ENCODE results near the gene OR5B17.

Gene OR5B17

GRCh38 chr11:58318532-58318931 is 40.3 kb downstream of the OR5B17 start:
- no peak overlapping the region for H3K9ac ChIP-seq (ENCODE audit: low read depth, low read length)
- no peak overlapping the region for H3K4me3 ChIP-seq (ENCODE audit: low read length)
- no peaks in the 10 kb centered on the region for H3K4me1 ChIP-seq (ENCODE audit: insufficient read depth, low read length)
- no peaks in the 10 kb centered on the region for H3K36me3 ChIP-seq (ENCODE audit: insufficient read depth, low read length)
- H3K27me3 ChIP-seq (ENCODE audit: insufficient read depth, low read length): no peaks in the 10 kb centered on the region
- H3K27ac ChIP-seq (ENCODE audit: low read depth, low read length): no peak overlapping the region
- H3K9me3 ChIP-seq (ENCODE audit: insufficient read depth, low read depth, low read length): peaks cover 5% of the 10 kb centered on the region; the same call in 1 of the 2 replicates
- 51% methylated on average over 3 of the region's 3 CpGs for WGBS

- no peak overlapping the region for H3K4me3 ChIP-seq (ENCODE audit: low read length)
- no peak overlapping the region for H3K9ac ChIP-seq (ENCODE audit: low read depth, low read length)
- WGBS: 70% methylated on average over 2 of the region's 2 CpGs
- H3K9me3 ChIP-seq (ENCODE audit: insufficient read depth, low read depth, low read length): peaks cover 5% of the 10 kb centered on the region; the same call in 1 of the 2 replicates
- H3K4me1 ChIP-seq (ENCODE audit: insufficient read depth, low read length): no peaks in the 10 kb centered on the region
- H3K27ac ChIP-seq (ENCODE audit: low read depth, low read length): no peak overlapping the region
- no peaks in the 10 kb centered on the region for H3K36me3 ChIP-seq (ENCODE audit: insufficient read depth, low read length)
- H3K27me3 ChIP-seq (ENCODE audit: insufficient read depth, low read length): no peaks in the 10 kb centered on the region
Observed at GRCh38 chr11:58316142-58316541, 42.7 kb downstream of the OR5B17 start.
